GM12865 (cell line): Measurements from ENCODE around the gene SLCO1B3.

Experiments
- DNase-seq: peaks from one replicate; pipeline ENCODE4 v3.0.0; 2010; ENCODE audit warnings: low read depth
- H3K4me3 ChIP-seq: 2 replicates; pipeline ENCODE4 v1.5.1; 2011; ENCODE audit warnings: mild to moderate bottlenecking, low read depth, low read length, control low read depth
- CTCF ChIP-seq: IDR thresholded peaks from 2 replicates; pipeline ENCODE4 v1.5.1; 2011; ENCODE audit warnings: low read length, control low read depth, low read depth, inconsistent platforms; ENCODE audit not compliant: insufficient read depth; ENCODE audit errors: missing control alignments

Gene SLCO1B3

GRCh38 chr12:20946732-20947131 lies 136.2 kb downstream of the SLCO1B3 start:
- peak; percentile 59 for DNase-seq
- H3K4me3 ChIP-seq: no peak overlapping the region
- TF ChIP-seq CTCF: peak; percentile 58

- H3K4me3 ChIP-seq: no peak overlapping the region
- peak; percentile 44 for DNase-seq
- TF ChIP-seq CTCF: peak; percentile 55
These were observed 139.7 kb downstream of the SLCO1B3 start for GRCh38 chr12:20950248-20950647.

- no peak overlapping the region for H3K4me3 ChIP-seq
- no peak for DNase-seq
- TF ChIP-seq CTCF: no peak
These were observed 152.8 kb downstream of the SLCO1B3 start for GRCh38 chr12:20963303-20963702.

- no peak overlapping the region for H3K4me3 ChIP-seq
- no peak for TF ChIP-seq CTCF
- no peak for DNase-seq
These were observed 153.3 kb downstream of the SLCO1B3 start for GRCh38 chr12:20963762-20964161.
